ENCODE data around the gene XG.

- TF ChIP-seq, protein P1, sequence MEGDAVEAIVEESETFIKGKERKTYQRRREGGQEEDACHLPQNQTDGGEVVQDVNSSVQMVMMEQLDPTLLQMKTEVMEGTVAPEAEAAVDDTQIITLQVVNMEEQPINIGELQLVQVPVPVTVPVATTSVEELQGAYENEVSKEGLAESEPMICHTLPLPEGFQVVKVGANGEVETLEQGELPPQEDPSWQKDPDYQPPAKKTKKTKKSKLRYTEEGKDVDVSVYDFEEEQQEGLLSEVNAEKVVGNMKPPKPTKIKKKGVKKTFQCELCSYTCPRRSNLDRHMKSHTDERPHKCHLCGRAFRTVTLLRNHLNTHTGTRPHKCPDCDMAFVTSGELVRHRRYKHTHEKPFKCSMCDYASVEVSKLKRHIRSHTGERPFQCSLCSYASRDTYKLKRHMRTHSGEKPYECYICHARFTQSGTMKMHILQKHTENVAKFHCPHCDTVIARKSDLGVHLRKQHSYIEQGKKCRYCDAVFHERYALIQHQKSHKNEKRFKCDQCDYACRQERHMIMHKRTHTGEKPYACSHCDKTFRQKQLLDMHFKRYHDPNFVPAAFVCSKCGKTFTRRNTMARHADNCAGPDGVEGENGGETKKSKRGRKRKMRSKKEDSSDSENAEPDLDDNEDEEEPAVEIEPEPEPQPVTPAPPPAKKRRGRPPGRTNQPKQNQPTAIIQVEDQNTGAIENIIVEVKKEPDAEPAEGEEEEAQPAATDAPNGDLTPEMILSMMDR (conservative IDR thresholded peaks at IDR 0.05), result no peak
- TF ChIP-seq EZH2 (IDR thresholded peaks at IDR 0.05; ENCODE audit: low read depth), result no peak
These were observed 13.7 kb downstream of the XG start for GRCh38 chrX:2765549-2765830.

Data from PC-9 (cell line).